ENCODE results near the gene CYTH1. TPM values are rescaled to one million over a fixed set of nuclear protein-coding genes. Genes with fewer than 3 reads are reported as not detected.
A peak's percentile ranks its signal among the peaks of the same experiment; 100 is the strongest.

The CYTH1 gene
- total RNA-seq, 1 donor from 2014 or later = 29.4 TPM

DNA sequence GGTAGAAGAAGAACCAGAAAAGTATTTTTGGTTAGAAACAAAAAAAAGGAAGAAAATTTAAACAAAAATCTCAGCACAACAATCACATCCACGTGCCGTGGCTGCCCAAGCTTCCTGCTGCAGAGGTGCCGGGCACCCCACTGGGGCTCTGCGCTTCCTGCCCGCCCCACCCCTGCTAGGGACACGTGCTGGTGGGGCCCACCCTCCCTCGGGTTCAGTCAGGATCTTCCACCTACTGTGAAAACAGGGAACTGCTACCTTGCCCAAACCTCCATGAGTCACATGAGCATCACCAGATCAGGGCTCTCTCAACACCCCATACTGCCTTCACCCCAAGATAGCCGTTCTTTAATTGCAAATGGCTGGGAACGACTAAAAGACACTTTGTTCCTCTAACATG is 24.4 kb upstream of the CYTH1 start:
- no peak for DNase-seq (ENCODE audit: low spot score)
- intact Hi-C loops (cut with DNase I) = no loop called here

DNA sequence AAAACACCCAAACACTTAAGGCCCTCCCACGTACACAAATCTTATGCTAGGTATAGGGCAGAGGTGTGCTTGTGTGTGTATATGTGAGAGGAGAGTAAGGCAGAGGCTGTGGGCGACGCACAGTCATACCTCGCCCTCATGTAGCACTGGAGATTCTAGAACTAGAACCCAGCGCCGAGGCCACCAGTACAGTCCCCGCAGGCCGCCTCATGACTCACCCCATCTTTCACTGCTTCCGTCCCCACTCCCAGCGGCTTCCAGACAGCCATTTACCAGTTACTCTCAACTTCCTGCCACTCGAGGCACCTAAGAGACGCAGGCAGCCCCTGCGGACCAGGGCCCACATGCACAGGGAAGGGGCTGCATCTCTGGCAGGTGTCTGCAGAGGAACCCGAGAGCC is 23.2 kb upstream of the CYTH1 start:
- intact Hi-C loops (cut with DNase I) = no loop called here
- no peak for DNase-seq (ENCODE audit: low spot score)

GRCh38 chr17:78804777-78805176 is 22.7 kb upstream of the CYTH1 start:
- DNase-seq (ENCODE audit: low spot score) = no peak
- intact Hi-C loops (cut with DNase I) = no loop called here

- DNase-seq (ENCODE audit: low spot score) = peak; percentile 84
- intact Hi-C loops (cut with DNase I) = no loop called here
Observed at GRCh38 chr17:78803186-78803845, 21.2 kb upstream of the CYTH1 start.

- intact Hi-C loops (cut with DNase I) = no loop called here
- no peak for DNase-seq (ENCODE audit: low spot score)
Observed at GRCh38 chr17:78802459-78802858, 20.4 kb upstream of the CYTH1 start.

GRCh38 chr17:78802008-78802407 is 19.9 kb upstream of the CYTH1 start:
- no peak for DNase-seq (ENCODE audit: low spot score)
- intact Hi-C loops (cut with DNase I) = no loop called here

- intact Hi-C loops (cut with DNase I) = no loop called here
- DNase-seq (ENCODE audit: low spot score) = no peak
Observed at GRCh38 chr17:78800132-78800931, 18.3 kb upstream of the CYTH1 start.

- intact Hi-C loops (cut with DNase I) = loop anchor here (2.0 to 5.0 kb wide), 2 partner anchors 82 to 302 kb away; no protein-coding TSS in a partner anchor
- DNase-seq (ENCODE audit: low spot score) = no peak
Observed at GRCh38 chr17:78798695-78799559, 16.9 kb upstream of the CYTH1 start.

DNA sequence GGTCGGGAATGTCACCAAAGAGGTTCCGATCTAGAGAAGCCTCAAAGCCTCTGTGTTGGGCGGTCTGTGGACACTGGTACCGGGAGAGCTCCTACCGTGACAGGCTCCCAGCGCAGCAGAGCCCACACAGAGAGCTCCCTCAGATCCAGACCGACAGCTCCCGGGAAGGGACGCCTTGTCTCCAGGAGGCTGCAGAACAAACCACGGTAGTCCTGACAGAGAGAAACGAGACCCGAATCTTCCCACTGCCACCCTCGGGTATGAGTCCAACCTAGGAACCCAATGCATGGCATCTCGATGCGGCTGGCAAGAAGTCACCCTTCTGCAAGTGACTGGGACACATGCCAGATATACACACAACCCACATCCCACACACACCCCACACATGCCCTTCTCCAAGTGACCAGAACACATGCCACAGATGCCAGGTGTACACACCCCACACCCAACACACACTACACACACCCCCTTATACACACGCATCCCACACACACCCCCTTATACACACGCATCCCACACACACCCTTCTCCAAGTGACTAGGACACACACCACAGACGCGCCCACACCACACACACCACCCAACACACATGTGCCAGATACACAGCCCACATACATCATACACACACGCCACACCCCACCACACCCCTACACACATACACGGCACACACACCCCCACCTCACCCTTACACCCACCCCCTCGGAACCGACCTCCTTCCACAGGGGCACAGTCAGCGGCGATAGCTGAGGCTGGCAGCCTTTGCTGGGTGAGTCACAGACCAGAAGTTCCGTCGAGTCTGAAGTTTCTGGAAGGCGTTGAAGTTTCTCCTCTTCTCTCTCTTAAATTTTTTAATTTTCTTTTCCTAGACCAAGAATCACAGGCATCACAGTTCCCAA is 15.9 kb upstream of the CYTH1 start:
- intact Hi-C loops (cut with DNase I) = loop anchor here (2.0 to 5.0 kb wide), 2 partner anchors 81 to 301 kb away; no protein-coding TSS in a partner anchor

DNA sequence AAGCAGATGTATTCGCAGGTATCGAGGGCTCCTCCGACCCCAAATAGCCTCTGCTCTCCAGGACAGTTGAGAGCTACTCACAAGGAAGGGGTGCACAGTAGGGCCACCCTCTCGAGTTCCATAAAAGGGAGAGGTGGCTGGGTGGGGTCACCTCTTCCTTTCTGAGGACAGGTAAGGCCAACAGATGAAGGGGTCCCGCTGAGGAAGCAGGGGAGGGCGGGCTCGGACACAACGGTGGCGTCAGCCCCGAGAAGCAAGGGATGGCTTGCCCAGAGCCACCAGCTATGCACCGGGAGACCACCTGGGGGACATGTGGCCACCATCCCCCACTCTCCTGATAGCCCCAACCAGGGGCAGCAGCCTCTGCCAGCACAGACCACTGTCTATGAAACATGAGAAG is 15.1 kb upstream of the CYTH1 start:
- DNase-seq (ENCODE audit: low spot score) = no peak
- intact Hi-C loops (cut with DNase I) = loop anchor here (5.0 kb wide), 1 partner anchor 80 kb away; no protein-coding TSS in a partner anchor

More for the DNA sequence above, 15.9 kb upstream of the CYTH1 start:
- no peak for DNase-seq (ENCODE audit: low spot score)

GRCh38 chr17:78796517-78796900 is 14.4 kb upstream of the CYTH1 start:
- DNase-seq (ENCODE audit: low spot score) = no peak
- intact Hi-C loops (cut with DNase I) = loop anchor here (5.0 kb wide), 1 partner anchor 79 kb away; no protein-coding TSS in a partner anchor

DNA sequence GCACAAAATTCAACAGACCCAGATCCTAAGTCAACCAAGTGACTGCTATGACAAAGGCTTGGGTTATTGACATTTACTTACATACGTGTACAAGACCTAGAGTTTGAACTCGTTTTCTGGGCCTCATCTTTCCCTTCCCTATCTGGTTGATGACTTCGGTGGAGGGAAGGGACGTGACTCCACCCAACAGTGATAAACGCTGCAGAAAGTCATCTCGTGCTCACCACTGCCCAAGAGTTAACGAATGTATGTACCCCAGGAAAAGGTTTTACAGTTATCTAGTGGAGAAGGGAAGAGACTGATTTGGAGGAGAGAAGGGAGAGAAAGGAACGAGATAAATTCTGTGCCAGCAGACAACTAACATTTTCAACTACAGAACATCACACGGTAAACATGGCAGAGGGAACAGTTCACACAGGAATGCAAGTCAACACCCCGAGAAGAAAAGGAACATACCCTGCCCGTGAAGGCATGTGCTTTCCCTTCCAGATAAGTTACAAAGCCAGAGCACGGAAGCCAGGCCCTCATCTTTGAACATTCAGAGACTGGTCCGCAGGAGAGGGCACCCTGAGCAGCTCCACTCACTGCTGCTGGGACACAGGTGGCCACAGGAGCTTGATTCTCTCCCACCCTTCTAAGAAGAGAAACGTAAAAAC is 13.9 kb upstream of the CYTH1 start:
- intact Hi-C loops (cut with DNase I) = loop anchor here (5.0 kb wide), 1 partner anchor 79 kb away; no protein-coding TSS in a partner anchor

GRCh38 chr17:78794864-78795640 is 13.0 kb upstream of the CYTH1 start:
- intact Hi-C loops (cut with DNase I) = loop anchor here (5.0 kb wide), 1 partner anchor 78 kb away; no protein-coding TSS in a partner anchor
- DNase-seq (ENCODE audit: low spot score) = no peak

More for the DNA sequence above, 13.9 kb upstream of the CYTH1 start:
- no peak for DNase-seq (ENCODE audit: low spot score)

DNA sequence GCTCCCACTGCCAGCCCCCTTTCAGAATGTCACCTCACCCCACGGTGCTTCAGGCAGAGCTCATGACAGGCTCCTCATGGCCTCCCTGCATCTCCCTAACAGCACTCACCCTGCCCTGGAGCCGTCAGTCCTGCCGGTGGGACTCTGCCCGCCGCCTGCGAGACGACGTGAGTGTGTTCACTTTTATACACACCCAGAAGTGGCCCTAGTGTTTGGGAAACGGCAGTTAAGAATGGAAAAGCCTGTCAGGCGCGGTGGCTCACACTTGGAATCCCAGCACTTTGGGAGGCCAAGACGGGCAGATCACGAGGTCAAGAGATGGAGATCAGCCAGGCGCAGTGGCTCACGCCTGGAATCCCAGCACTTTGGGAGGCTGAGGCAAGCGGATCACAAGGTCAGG is 12.3 kb upstream of the CYTH1 start:
- no peak for DNase-seq (ENCODE audit: low spot score)
- intact Hi-C loops (cut with DNase I) = no loop called here

GRCh38 chr17:78793968-78794367 is 11.9 kb upstream of the CYTH1 start:
- intact Hi-C loops (cut with DNase I) = no loop called here
- no peak for DNase-seq (ENCODE audit: low spot score)

DNA sequence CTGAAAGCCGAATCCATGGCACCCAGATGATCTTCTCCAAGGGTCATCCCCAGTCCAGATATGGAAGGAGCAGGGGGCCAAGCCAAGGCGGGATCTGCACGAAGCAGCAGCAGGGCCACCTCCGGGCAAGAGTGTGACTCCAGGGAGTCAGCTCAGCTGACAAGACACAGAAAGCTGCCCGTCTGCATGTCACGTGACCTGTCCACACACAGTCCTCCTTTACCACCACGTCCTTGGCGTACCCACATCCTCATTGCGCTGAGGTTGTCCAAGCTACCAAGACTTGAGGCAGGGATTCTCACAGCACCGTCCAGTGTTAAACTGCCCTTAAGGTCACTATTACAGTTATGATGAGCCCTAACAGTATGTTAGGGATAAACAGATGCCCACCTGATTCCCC is 11.3 kb upstream of the CYTH1 start:
- intact Hi-C loops (cut with DNase I) = no loop called here
- no peak for DNase-seq (ENCODE audit: low spot score)

DNA sequence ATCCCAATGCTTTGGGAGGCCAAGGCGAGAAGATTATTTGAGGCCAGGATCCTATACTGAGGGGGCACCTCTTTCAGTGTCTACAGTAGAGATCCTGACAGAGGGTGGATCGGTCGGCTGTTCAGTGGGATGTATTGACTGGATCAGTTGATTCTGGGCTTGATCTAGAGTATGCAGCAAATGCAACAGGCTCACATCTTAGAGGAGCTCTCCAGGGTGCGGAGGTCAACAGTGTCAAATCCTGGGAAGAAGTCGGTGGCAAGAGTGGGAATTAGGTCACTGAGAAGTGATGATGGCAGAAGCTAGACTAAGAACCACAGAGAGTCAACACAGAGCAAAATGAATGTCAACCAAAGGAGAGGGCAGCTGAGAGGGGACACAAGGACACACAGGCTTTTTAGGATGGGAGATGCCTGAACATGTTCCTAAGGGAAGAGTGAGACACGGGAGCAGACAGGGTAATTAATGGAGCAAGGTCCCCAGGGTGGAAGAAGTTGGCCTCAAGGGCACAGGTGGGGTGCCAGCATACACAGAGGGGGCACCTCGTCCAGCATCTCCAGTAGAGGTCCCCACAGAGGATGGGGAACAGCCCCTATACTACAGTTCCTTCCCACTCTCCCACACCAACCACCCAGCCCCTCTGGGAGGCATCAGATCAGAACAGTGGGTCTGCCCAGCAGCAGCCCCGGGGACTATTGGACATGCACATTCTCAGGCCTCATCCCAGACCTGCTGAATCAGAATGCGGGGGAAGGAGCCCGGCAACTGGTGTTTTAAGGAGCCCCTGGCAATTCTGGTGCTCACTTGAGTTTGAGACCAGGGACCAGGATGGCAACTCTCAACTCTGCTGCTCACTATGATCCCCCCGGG is 10.0 kb upstream of the CYTH1 start:
- no peak for DNase-seq (ENCODE audit: low spot score)
- intact Hi-C loops (cut with DNase I) = no loop called here

Measured in cardiac septum (tissue), 1 donor.